Suppressor macrophage treated with lipopolysaccharide for 4 hours (primary cell): ENCODE measurements around the gene REX1BD.

Experiments
- DNase-seq: peaks from one replicate; pipeline ENCODE4 v3.0.0-alpha.2; 2020

REX1BD gene

GRCh38 chr19:18603958-18604819, 15.6 kb downstream of the REX1BD start:
- no peak for DNase-seq

- no peak for DNase-seq
Observed at GRCh38 chr19:18604820-18605159, 16.2 kb downstream of the REX1BD start.

GRCh38 chr19:18605196-18605545, 16.6 kb downstream of the REX1BD start:
- DNase-seq, result no peak

- no peak for DNase-seq
Observed at GRCh38 chr19:18605546-18606280, 17.1 kb downstream of the REX1BD start.

GRCh38 chr19:18606281-18607225, 18.0 kb downstream of the REX1BD start, which contains the start of gene CRLF1:
Gene CRLF1, minus strand, starts transcription at chr19:18606799. Its CDS starts 143 bp downstream, at chr19:18606656.
- no peak for DNase-seq

DNA sequence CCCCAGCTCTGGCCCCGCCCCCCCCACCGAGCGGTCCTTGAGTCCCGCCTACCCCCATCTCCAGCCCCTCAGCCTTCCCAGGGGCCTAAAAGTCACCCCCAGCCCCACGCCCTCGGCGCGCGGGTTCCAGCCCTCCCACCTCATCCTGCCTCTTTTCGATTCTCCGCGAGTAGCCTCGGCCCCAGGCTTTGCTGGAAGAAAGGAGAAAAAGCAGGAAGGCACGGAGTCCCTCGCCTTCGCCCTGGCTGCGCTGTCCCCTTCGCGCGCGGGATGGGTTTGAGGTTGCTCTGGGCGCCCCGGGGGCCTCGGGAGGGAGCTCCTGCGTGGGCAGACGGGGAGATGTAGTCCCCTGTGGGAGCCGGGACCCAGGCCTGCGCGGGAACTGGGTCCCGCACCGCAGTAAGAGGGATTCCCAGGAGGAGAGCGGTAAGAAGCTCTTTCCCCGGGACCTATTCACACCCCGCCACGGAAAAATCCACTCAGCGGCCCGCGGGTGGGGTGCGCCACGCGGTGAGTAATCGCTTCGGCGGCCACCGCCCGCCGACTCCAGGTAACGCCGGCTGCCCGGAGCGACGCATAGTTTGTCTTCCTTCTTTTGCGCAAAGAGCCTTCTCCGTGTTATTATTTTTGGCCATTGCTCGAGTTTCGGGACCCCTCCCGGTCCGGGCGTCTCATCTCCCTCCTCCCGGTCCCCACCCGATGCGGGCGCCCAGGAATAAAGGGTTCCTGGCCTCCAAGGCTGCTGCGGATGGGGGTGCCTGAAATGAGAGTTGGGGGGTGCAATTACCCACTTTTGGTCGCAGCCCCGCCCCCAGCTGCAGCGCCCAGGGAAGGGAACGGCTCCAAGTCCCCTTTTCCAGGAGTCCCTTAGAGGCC, 18.9 kb downstream of the REX1BD start:
- DNase-seq, result no peak

GRCh38 chr19:18608102-18608804, 19.7 kb downstream of the REX1BD start:
- no peak for DNase-seq

- DNase-seq, result no peak
Observed at GRCh38 chr19:18608805-18609716, 20.5 kb downstream of the REX1BD start.

DNA sequence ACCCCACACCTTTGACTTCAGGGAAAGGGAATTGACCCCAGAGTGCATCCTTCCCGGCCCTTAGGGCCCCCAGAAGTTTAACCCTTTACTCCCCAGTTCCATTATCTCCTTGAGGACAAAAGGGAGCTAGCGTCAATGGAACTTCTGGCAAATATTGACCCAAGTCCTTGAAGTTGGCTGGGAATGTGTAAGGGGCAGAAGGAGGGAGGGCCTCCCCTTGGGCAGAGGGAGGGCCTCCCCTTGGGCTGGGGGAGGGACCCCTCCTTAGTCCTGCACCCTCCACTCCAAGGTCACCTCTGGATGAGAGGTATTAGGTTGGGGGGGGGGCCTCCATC, 21.1 kb downstream of the REX1BD start:
- DNase-seq, result no peak

DNA sequence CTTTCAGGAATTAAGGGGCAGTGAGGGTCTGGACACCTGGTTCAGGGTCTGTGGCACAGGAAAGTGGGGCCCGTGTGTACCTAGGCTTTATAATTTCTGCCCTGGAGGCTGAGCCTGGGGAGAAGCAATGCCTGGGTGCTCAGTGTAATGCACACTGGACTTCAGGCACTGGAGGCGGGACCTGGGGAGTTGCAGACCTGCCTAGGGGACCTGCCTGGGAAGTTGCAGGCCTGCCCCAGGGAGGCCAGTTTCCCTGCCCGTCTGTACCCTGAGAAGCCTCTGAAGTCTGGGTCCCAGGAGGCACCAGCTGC, 21.6 kb downstream of the REX1BD start:
- DNase-seq, result no peak

DNA sequence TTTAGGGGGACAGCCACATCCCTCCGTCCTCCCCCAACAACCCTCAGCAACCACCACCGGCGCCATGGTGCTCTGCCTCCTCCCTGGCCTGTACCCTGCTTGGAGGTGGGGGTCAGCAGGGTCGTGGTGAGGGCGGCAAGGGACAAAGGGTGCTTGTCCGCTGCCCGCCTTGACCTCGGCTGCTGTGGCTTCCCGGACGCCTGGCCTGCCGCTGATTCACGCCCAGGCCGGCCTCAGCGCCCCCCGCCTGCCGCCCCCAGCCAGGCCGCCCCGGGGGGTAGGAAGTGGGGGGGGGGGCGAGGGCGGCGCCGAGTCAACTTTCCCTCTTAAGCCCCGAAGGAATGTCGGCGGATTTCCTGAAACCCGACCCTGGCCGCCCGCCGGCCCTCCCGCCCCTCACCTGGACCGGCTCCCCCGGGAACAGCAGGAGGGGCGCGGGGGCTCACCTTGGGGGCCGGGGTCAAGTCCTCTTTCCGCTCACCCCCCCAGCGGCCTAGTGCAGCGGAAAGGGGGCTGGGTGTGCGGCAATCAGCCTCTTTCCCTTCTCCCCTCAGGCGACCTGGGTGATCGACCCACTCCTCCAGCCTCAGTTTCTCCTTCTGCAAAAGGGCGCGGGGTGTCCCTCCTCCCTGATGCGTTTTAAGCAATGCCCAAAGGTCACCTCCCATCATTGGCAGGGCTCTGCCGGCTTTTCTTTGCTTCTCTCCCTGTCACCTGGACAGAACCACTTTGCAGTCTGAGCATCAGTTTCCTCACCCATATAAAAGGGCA, 22.1 kb downstream of the REX1BD start:
- no peak for DNase-seq

DNA sequence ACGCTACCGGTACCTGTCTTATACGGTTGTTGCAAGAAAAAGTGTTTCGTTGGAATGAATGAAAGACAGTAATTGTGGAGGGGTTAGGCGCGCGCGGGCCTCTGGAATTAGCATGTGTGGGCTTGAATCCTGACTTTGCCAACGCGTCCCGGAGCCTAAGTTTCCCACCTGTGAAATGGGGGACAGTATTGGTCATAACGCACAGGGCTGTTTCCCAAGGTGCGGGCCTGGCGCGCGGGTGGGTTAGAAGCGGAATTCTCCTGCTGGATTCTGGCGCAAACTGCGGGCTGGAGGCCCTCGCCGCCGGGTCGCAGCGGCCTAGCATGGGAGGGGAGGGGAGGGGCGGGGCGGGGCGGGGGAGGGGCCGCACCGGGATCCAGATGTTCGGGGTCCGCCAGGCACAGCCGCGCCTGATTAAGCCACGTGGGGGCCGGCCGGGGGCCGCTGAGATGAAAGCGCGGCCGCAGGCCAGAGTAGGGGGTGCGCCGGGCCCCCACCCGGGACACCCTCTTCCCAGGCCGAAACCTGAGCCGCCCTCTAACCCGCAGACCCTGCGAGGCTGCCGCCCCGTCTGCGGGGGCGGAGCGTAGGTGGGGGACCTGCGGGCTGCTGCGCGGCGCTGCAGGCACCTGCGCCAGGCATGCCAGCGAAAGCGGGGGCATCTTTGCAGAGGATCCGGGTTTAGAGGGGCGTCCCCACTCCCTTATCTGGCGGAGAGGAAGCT, 22.9 kb downstream of the REX1BD start:
- DNase-seq, result no peak

GRCh38 chr19:18612051-18612771, 23.6 kb downstream of the REX1BD start:
- no peak for DNase-seq

DNA sequence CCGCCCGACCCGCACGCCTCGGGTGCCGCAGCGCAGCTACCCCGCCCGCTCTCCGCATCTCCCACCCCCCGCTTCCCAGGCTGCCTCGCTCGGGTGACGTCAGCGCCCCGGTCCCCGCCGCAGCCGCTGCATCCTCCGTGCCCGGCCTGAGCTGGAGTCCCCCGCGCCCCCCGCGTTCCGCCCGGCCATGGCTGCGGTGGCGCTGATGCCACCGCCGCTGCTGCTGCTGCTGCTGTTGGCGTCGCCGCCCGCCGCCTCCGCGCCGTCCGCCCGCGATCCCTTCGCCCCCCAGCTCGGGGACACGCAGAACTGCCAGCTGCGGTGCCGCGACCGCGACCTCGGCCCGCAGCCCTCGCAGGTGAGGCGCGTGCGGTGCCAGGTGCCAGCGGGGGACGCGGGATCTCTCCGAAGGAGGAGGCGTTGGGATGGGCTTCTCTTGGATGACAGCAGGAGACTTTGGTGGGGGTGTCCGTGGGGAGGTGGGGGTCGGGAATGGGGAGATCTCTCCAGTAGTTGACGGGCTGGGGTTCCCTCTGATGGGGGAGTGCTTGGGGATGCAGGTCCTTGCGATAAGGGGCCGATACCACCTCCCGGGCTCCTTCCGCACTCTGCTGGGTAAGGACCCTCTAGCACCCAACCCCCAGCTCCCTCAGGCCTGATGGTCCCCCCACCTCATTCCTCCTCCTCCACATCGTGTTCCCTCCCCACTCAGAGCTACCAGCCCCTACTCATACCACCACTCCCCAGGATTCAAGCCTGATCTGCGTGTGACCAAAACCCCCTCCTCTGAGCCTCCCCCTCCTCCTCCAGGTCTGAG, 24.4 kb downstream of the REX1BD start, which contains the start of gene TMEM59L:
Gene TMEM59L, plus strand, starts transcription at position 99 of the 817 bp plus-strand sequence. Its CDS starts 89 bp downstream, at position 188.
- no peak for DNase-seq

- no peak for DNase-seq
Observed at GRCh38 chr19:18613589-18614234, 25.1 kb downstream of the REX1BD start.

DNA sequence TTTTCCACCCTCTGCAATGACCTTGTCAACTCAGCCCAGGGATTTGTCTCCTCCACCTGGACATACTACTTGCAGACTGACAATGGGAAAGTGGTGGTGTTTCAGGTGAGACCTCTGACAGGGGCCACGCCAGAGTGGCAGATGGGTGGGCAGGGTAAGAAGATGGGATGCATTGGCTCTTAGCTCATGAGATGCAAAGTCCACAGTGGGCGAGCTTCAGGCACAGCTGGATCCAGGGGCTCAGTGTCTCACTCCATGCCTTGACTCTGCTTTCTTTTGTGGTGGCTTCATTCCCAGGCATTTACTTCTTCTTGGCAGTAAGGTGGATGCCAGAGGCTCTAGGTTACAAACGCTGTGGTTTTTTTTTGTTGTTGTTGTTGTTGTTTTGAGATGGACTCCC, 27.4 kb downstream of the REX1BD start:
- no peak for DNase-seq

GRCh38 chr19:18617562-18617961, 29.0 kb downstream of the REX1BD start:
- no peak for DNase-seq
